CD14-positive monocyte (primary cell): Measurements from ENCODE around the gene TES. TPM values are rescaled to one million over a fixed set of nuclear protein-coding genes. Genes with fewer than 3 reads are reported as not detected.
A peak's percentile ranks its signal among the peaks of the same experiment; 100 is the strongest.

Experiments
- DNase-seq, 3 donors: peaks; one replicate each; pipeline ENCODE4 v3.0.0-alpha.2; 2011 to 2022
- H2AFZ ChIP-seq: 2 replicates; pipeline ENCODE4 v1.6.0; 2012; ENCODE audit warnings: mild to moderate bottlenecking, low read depth, low read length, inconsistent platforms; ENCODE audit not compliant: insufficient read depth, poor library complexity, severe bottlenecking
- H3K27ac ChIP-seq, 2 donors: 1 replicate in 1 of 2; 2 replicates in 1 of 2; pipeline ENCODE4 v1.5.1; 2012 to 2013; ENCODE audit warnings: low read length in 2 of 2, control low read depth in 1 of 2, inconsistent platforms in 1 of 2, low read depth in 1 of 2, mild to moderate bottlenecking in 1 of 2
- H3K27me3 ChIP-seq, 2 donors: one replicate each; pipeline versions ENCODE4 v1.6.0 to v1.6.1; 2011 to 2013; ENCODE audit warnings: low read length in 2 of 2; ENCODE audit not compliant: control insufficient read depth in 2 of 2, insufficient read depth in 2 of 2
- H3K36me3 ChIP-seq, 2 donors: replicated peaks in 1 of 2; 1 replicate in 1 of 2; 2 replicates in 1 of 2; pipeline versions ENCODE4 v1.5.1 to v1.6.1; 2012 to 2013; ENCODE audit warnings: low read length in 2 of 2, control low read depth in 1 of 2, inconsistent platforms in 1 of 2, mild to moderate bottlenecking in 1 of 2; ENCODE audit not compliant: insufficient read depth in 2 of 2, control insufficient read depth in 1 of 2
- H3K4me1 ChIP-seq, 2 donors: 1 replicate in 1 of 2; 2 replicates in 1 of 2; pipeline versions ENCODE4 v1.5.1 to v1.6.1; 2012 to 2013; ENCODE audit warnings: low read length in 2 of 2, control low read depth in 1 of 2, inconsistent platforms in 1 of 2, mild to moderate bottlenecking in 1 of 2, moderate library complexity in 1 of 2; ENCODE audit not compliant: insufficient read depth in 2 of 2, control insufficient read depth in 1 of 2
- H3K4me2 ChIP-seq: replicated peaks from 2 replicates; pipeline ENCODE3; 2012; ENCODE audit warnings: low read length, moderate library complexity, mild to moderate bottlenecking; ENCODE audit not compliant: poor library complexity, severe bottlenecking; ENCODE audit errors: extremely low read depth
- H3K4me3 ChIP-seq, 3 experiments: fragments of 200-600 bp in 1 of 3; sonication (generic) in 1 of 3; replicated peaks in 1 of 3; 1 replicate in 2 of 3; 2 replicates in 1 of 3; pipeline ENCODE4 v1.5.1; 2011 to 2013; ENCODE audit warnings: low read length in 3 of 3, mild to moderate bottlenecking in 3 of 3, control low read depth in 2 of 3, low read depth in 2 of 3, inconsistent platforms in 1 of 3, moderate library complexity in 1 of 3
- H3K79me2 ChIP-seq: 2 replicates; pipeline ENCODE4 v1.6.0; 2012; ENCODE audit warnings: mild to moderate bottlenecking, control low read depth, inconsistent platforms, low read length, moderate library complexity; ENCODE audit not compliant: insufficient read depth
- H3K9ac ChIP-seq: 2 replicates; pipeline ENCODE4 v1.6.0; 2017; ENCODE audit warnings: low read length, mild to moderate bottlenecking; ENCODE audit not compliant: insufficient read depth, poor library complexity, severe bottlenecking
- H3K9me3 ChIP-seq, 2 donors: replicated peaks in 1 of 2; 1 replicate in 1 of 2; 2 replicates in 1 of 2; pipeline versions ENCODE4 v1.5.1 to v1.6.1; 2012 to 2013; ENCODE audit warnings: low read length in 2 of 2, control low read depth in 1 of 2; ENCODE audit not compliant: control insufficient read depth in 1 of 2, insufficient read depth in 1 of 2
- H4K20me1 ChIP-seq: 2 replicates; pipeline ENCODE4 v1.6.0; 2012; ENCODE audit warnings: mild to moderate bottlenecking, low read length, control low read depth, moderate library complexity; ENCODE audit not compliant: insufficient read depth
- H3K27ac Mint-ChIP-seq, 7 donors: one replicate each; pipeline ENCODE4 v1.8.0; 2020; ENCODE audit warnings: mild to moderate bottlenecking in 7 of 7, mixed read lengths in 7 of 7, moderate library complexity in 6 of 7, inconsistent platforms in 2 of 7
- H3K27me3 Mint-ChIP-seq, 3 donors: one replicate each; pipeline ENCODE4 v1.8.0; 2021 to 2022; ENCODE audit warnings: low read depth in 3 of 3, mild to moderate bottlenecking in 3 of 3, mixed read lengths in 3 of 3, moderate library complexity in 3 of 3, inconsistent platforms in 1 of 3
- H3K36me3 Mint-ChIP-seq, 2 donors: one replicate each; pipeline ENCODE4 v1.8.0; 2020; ENCODE audit warnings: mixed read lengths in 2 of 2, inconsistent platforms in 1 of 2, mild to moderate bottlenecking in 1 of 2
- H3K4me1 Mint-ChIP-seq: one replicate; pipeline ENCODE4 v1.8.0; 2020; ENCODE audit warnings: mild to moderate bottlenecking, mixed read lengths
- H3K4me3 Mint-ChIP-seq, 2 donors: one replicate each; pipeline ENCODE4 v1.8.0; 2020; ENCODE audit warnings: mild to moderate bottlenecking in 2 of 2, mixed read lengths in 2 of 2, moderate library complexity in 1 of 2
- H3K9me3 Mint-ChIP-seq, 7 donors: one replicate each; pipeline ENCODE4 v1.8.0; 2020 to 2022; ENCODE audit warnings: mixed read lengths in 7 of 7, mild to moderate bottlenecking in 6 of 7, moderate library complexity in 6 of 7, inconsistent platforms in 2 of 7
- CTCF ChIP-seq: fragments of 200-600 bp; IDR thresholded peaks from one replicate; pipeline ENCODE4 v1.8.0; 2022; ENCODE audit warnings: antibody characterized with exemption, mild to moderate bottlenecking
- WGBS: methylation state at CpG from one replicate; pipeline ENCODE4 v1.1.5; 2013; ENCODE audit warnings: missing lambda C conversion rate; ENCODE audit not compliant: insufficient coverage; 5-methylcytosine and 5-hydroxymethylcytosine counted together
- intact Hi-C, 2 donors: fragments of 100-400 bp; cut with micrococcal nuclease; formaldehyde crosslinking; loops; one replicate each; pipeline versions ENCODE4 v1.15.0 to v1.15.1; 2023
- polyA plus RNA-seq, 3 donors: library from polyadenylated mRNA; depleted of rRNA in 1 of 3; unstranded in 2 of 3; stranded (reverse) in 1 of 3; fragments of 300-500 nt in 2 of 3; fragments of >200 nt in 1 of 3; fragmentation: Illumina TruSeq in 2 of 3; gene quantifications; 1 replicate in 2 of 3; 2 replicates in 1 of 3; pipeline ENCODE4 v1.2.3, GENCODE V29; 2012 to 2021

TES gene
- polyA plus RNA-seq, 3 donors, result 61.7 to 104 (median 89.0) TPM

- Histone ChIP-seq H4K20me1 (peaks cover 96% of the 10 kb centered on the region), H3K36me3 (peaks cover 6 to 27% of the 10 kb centered on the region in 2 donors), H3K4me3 (no peak overlapping the region), H3K4me2 (no peak overlapping the region), H3K27ac (peak overlapping the region in 1 of 2 donors; percentile 29), H3K79me2 (peaks cover 100% of the 10 kb centered on the region), H3K9ac (no peak overlapping the region), H2AFZ (no peak overlapping the region), H3K9me3 (no peaks in the 10 kb centered on the region), H3K27me3 (no peaks in the 10 kb centered on the region), H3K4me1 (peaks cover 53 to 67% of the 10 kb centered on the region in 2 donors)
- no peak overlapping the region for H3K4me3 Mint-ChIP-seq
- no peak for TF ChIP-seq CTCF
- DNase-seq, result peak in 1 of 3 donors; percentile 26
- intact Hi-C loops, result loop anchor here in 1 of 2 donors (10.0 kb wide), 1 partner anchor 98 kb away; no protein-coding TSS in a partner anchor
- H3K36me3 Mint-ChIP-seq, result peaks cover 14 to 23% of the 10 kb centered on the region in 2 donors
- H3K9me3 Mint-ChIP-seq, result no peaks in the 10 kb centered on the region
- no peaks in the 10 kb centered on the region for H3K27me3 Mint-ChIP-seq
- peak overlapping the region in 2 of 7 donors; percentile 24 to 50 for H3K27ac Mint-ChIP-seq
- peaks cover 61% of the 10 kb centered on the region for H3K4me1 Mint-ChIP-seq
- WGBS, result no CpG with 5 or more reads among the region's 1 CpG
Observed at GRCh38 chr7:116232920-116233319, 22.6 kb downstream of the TES start.

- H3K27ac Mint-ChIP-seq, result peak overlapping the region in 3 of 7 donors; percentile 37 to 75 (median 64)
- peaks cover 90% of the 10 kb centered on the region for H3K79me2 ChIP-seq
Observed at GRCh38 chr7:116234517-116235200, 24.3 kb downstream of the TES start.

More at GRCh38 chr7:116234517-116235200, 24.3 kb downstream of the TES start:
- no peak for TF ChIP-seq CTCF
- intact Hi-C loops, result loop anchor here in 1 of 2 donors (5.0 to 10.0 kb wide), 2 partner anchors 57 to 100 kb away; no protein-coding TSS in a partner anchor
- Mint-ChIP-seq H3K4me1 (peaks cover 50% of the 10 kb centered on the region), H3K27me3 (no peaks in the 10 kb centered on the region), H3K9me3 (no peaks in the 10 kb centered on the region), H3K36me3 (peaks cover 24 to 33% of the 10 kb centered on the region in 2 donors), H3K4me3 (no peak overlapping the region)
- Histone ChIP-seq H3K4me1 (peaks cover 45 to 50% of the 10 kb centered on the region in 2 donors), H3K4me2 (no peak overlapping the region), H3K9ac (no peak overlapping the region), H3K36me3 (peaks cover 15 to 40% of the 10 kb centered on the region in 2 donors), H3K4me3 (no peak overlapping the region), H3K27me3 (no peaks in the 10 kb centered on the region), H4K20me1 (peaks cover 97% of the 10 kb centered on the region), H2AFZ (no peak overlapping the region), H3K9me3 (no peaks in the 10 kb centered on the region), H3K27ac (no peak overlapping the region)
- no peak for DNase-seq
- WGBS, result 100% methylated on average over 2 of the region's 9 CpGs
